RWPE2 (cell line): Measurements from ENCODE around the gene UCK1.

ENCODE experiments used
- ATAC-seq: fragments of 200-7000 bp; cut with Tn5 transposase; 3 replicates; pipeline ENCODE4 v1.9.1; 2021; ENCODE audit warnings: low read depth
- DNase-seq: peaks from one replicate; pipeline ENCODE4 v3.0.0-alpha.2; 2020; ENCODE audit warnings: low spot score
- H3K27ac ChIP-seq: fragments of 450-650 bp; 2 replicates; pipeline ENCODE4 v1.5.1; 2017; ENCODE audit warnings: mild to moderate bottlenecking; ENCODE audit not compliant: poor library complexity, severe bottlenecking
- H3K27me3 ChIP-seq: fragments of 250-450 bp; sonication (Bioruptor Pico); 2 replicates; pipeline ENCODE4 v1.5.1; 2021; ENCODE audit warnings: mild to moderate bottlenecking, moderate library complexity; ENCODE audit not compliant: insufficient read depth, poor library complexity, severe bottlenecking
- H3K36me3 ChIP-seq: fragments of 250-450 bp; sonication (Bioruptor Pico); 2 replicates; pipeline ENCODE4 v1.5.1; 2020; ENCODE audit warnings: low read depth, mild to moderate bottlenecking, moderate library complexity
- H3K4me1 ChIP-seq: fragments of 250-450 bp; sonication (Bioruptor Pico); 2 replicates; pipeline ENCODE4 v1.5.1; 2021; ENCODE audit warnings: mild to moderate bottlenecking, moderate library complexity; ENCODE audit not compliant: insufficient read depth, poor library complexity, severe bottlenecking
- H3K4me3 ChIP-seq: fragments of 250-450 bp; sonication (Bioruptor Pico); 2 replicates; pipeline ENCODE4 v1.5.1; 2021; ENCODE audit warnings: mild to moderate bottlenecking, moderate library complexity; ENCODE audit not compliant: severe bottlenecking
- H3K9me3 ChIP-seq: fragments of 250-450 bp; sonication (Bioruptor Pico); 2 replicates; pipeline ENCODE4 v1.5.1; 2021; ENCODE audit warnings: mild to moderate bottlenecking, moderate library complexity; ENCODE audit not compliant: severe bottlenecking
- TF ChIP-seq, protein P1 (sequence below): fragments of 450-650 bp; IDR thresholded peaks from one replicate; pipeline ENCODE4 v1.5.1; 2017; ENCODE audit warnings: mild to moderate bottlenecking, moderate library complexity; ENCODE audit not compliant: poor library complexity, severe bottlenecking

UCK1 gene

DNA sequence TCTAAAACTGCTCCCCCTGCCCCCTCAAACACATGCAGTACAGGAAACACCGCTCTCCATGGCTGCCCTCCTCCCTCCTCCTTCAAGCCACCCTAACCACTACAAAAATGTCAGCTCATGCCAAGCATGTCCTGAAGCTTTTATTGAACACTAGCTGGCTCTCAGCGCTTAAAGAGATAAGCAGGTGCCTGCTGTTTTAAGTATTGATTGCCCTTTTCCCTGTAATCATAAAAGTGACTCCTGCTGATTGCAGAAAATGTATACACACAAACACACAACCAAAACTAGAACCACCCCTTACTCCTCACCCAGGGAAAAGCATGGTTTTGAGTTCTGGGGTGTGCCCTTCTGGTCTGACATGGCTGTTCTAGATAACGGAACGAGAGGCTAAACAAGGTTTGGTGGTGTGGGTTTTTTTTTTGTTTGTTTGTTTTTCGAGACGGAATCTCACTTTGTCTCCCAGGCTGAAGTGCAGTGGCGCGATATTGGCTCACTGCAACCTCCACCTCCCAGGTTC, 3.7 kb upstream of the UCK1 start:
- Histone ChIP-seq H3K9me3 (no peaks in the 10 kb centered on the region), H3K36me3 (peaks cover 6% of the 10 kb centered on the region; the same call in 1 of the 2 replicates), H3K4me1 (no peaks in the 10 kb centered on the region), H3K27me3 (no peaks in the 10 kb centered on the region), H3K4me3 (no peak overlapping the region), H3K27ac (no peak overlapping the region)
- TF ChIP-seq, protein P1, sequence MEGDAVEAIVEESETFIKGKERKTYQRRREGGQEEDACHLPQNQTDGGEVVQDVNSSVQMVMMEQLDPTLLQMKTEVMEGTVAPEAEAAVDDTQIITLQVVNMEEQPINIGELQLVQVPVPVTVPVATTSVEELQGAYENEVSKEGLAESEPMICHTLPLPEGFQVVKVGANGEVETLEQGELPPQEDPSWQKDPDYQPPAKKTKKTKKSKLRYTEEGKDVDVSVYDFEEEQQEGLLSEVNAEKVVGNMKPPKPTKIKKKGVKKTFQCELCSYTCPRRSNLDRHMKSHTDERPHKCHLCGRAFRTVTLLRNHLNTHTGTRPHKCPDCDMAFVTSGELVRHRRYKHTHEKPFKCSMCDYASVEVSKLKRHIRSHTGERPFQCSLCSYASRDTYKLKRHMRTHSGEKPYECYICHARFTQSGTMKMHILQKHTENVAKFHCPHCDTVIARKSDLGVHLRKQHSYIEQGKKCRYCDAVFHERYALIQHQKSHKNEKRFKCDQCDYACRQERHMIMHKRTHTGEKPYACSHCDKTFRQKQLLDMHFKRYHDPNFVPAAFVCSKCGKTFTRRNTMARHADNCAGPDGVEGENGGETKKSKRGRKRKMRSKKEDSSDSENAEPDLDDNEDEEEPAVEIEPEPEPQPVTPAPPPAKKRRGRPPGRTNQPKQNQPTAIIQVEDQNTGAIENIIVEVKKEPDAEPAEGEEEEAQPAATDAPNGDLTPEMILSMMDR, result no peak
- no peak for ATAC-seq
- no peak for DNase-seq

DNA sequence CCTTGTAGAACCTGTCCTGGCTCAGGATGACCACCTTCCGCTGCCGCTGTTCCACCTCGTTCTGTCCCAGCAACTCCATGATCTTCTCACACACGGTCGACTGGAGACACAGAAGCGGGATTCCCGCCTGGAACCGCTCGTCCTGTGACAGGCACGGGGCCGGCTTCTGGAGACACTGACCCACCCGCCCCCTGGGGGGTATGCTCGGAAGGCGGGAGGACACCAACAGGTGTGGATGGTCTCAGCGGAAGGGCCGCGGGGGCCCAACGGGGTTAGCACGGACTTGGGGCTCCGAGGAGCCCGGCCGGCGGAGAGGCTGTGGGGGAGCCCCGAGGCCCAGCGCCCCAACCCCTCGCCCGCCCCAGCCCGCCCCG, 530 bp downstream of the UCK1 start:
- no peaks in the 10 kb centered on the region for H3K27me3 ChIP-seq
- no peak overlapping the region for H3K27ac ChIP-seq
- TF ChIP-seq, protein P1, result peak; percentile 13
- DNase-seq (no peak), ATAC-seq (peak; percentile 61)
- peak overlapping the region; percentile 86 for H3K4me3 ChIP-seq
- no peaks in the 10 kb centered on the region for H3K4me1 ChIP-seq
- peaks cover 30% of the 10 kb centered on the region for H3K36me3 ChIP-seq
- H3K9me3 ChIP-seq, result no peaks in the 10 kb centered on the region

DNA sequence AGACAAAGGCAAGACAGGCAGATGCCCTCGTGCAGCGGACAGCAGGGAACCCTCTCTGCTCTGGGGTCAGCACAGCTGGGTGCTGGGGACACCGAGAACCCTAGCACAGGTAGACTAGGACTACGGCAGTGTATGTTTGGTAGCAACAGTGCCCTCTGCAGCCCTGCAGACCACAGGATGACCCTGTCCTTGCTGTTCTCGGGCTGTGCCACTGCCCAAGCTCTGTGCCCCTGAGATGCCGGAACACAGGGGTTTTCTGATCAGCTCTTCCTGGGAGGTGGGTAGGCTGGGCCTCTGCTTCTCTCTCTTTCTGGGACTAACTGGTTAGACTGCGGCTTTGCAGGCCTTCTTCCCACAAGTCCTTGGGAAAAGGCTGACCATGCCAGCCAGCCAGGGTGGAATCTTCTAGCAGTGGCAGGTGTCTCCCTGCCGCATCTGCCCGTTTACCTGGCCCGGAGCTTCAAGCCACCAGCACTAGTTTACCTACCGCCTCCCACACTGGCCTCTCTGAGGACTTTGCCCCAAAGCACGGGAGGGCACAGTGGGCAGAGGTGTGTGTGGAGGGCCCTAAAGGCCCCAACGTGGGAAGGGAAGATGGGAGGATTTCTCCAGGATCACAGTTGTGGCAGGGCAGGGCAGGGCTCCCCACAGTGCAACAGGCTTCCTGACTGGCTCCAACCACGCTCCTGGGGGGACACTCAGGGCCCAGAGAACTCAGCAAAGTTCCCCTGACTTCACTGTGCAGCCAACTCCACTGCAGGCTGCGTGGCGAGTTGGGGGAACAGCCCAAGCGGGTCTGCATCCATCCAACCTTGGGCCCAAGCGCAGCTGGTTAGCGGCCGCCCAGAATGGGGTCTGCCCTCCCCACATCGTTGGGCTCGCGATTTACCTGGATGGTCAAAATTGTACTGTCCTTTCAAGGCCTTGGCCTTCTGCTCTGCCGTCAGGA, 1.2 kb downstream of the UCK1 start:
- TF ChIP-seq, protein P1, result no peak
- Histone ChIP-seq H3K27ac (no peak overlapping the region), H3K9me3 (no peaks in the 10 kb centered on the region), H3K4me3 (peak overlapping the region; percentile 86), H3K27me3 (no peaks in the 10 kb centered on the region), H3K36me3 (peaks cover 33% of the 10 kb centered on the region), H3K4me1 (no peaks in the 10 kb centered on the region)
- DNase-seq (no peak), ATAC-seq (no peak)

DNA sequence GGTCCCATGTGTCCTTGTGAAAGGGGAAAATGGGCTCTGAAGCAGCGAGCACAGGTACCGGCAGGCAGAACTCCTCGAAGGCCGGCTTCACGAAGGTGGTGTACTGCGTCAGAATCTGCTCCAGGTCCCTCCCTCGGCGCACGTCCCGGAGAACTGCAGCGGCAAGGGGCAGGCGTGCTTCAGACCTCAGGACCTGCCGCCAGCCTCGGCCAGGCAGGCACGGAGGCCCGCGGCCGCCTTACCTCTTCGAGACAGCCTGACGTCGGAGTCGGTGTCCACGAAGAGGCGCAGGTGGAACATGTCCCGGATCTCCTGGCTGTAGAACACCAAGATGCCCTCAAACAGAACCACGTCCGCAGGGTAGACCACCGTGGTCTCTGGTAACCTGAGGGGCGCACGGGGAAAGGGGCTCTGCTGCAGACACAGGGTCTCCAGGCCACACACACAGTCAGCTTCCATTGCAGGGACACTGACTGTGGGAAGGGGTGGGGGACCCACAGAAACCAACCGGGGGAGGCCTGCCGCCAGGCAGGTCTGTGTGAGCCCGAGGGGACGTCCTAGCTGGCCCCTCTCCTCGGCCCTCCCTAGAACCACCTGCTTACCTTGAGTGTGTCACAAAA, 2.1 kb downstream of the UCK1 start:
- Histone ChIP-seq H3K27ac (no peak overlapping the region), H3K27me3 (no peaks in the 10 kb centered on the region), H3K9me3 (no peaks in the 10 kb centered on the region), H3K4me1 (no peaks in the 10 kb centered on the region), H3K36me3 (peaks cover 42% of the 10 kb centered on the region), H3K4me3 (no peak overlapping the region)
- TF ChIP-seq, protein P1, result no peak
- no peak for DNase-seq
- ATAC-seq, result no peak
